Measurements from ENCODE around the gene TMTC2.

- TF ChIP-seq CTCF (IDR thresholded peaks at IDR 0.05) (no peak), EZH2 (IDR thresholded peaks at IDR 0.05; ENCODE audit: borderline replicate concordance, insufficient read depth, low read depth, low read length, poor library complexity, severe bottlenecking) (no peak)
Measured at GRCh38 chr12:83031196-83031595, 344.5 kb downstream of the TMTC2 start.

Measured in B cell (primary cell).